ENCODE measurements around the gene REPIN1.
"Not testable (repeated sequence)": the region's sequence is repeated elsewhere in the genome, so short reads cannot be mapped to it uniquely, and the experiment has no call there.

The REPIN1 gene

DNA sequence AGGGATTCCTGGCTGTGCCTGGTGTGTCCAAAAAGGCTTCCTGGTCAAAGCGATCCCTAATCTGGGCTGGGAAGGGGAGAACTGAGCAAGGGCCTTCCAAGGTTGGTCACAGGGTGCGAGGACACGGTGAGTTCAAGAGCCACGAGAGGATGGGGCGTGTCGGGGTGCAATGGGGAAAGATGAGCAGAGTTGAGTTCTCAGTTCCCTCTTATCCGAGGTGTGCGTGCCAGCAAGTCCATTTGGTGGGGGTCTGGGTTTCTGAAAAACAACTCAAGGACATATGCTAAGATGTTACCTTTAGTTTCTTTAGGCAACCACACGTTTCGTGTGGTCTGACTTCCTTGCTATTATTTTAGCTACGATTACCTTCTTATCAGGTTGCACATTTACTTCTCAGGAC is 11.8 kb downstream of the REPIN1 start:
- Histone ChIP-seq H3K9me3 (ENCODE audit: control insufficient read depth in 2 of 2, low read length in 2 of 2) (no peaks in the 10 kb centered on the region), H3K27ac (ENCODE audit: low read depth in 2 of 2, low read length in 2 of 2) (peak overlapping the region; percentile 86 to 88), H3K27me3 (ENCODE audit: control insufficient read depth in 2 of 2, insufficient read depth in 2 of 2, low read length in 2 of 2) (no peaks in the 10 kb centered on the region), H3K36me3 (ENCODE audit: control insufficient read depth in 2 of 2, insufficient read depth in 2 of 2, low read length in 2 of 2) (no peaks in the 10 kb centered on the region), H3K4me3 (ENCODE audit: low read length in 2 of 2) (peak overlapping the region in 1 of 2 donors; percentile 87), H3K9ac (ENCODE audit: low read depth in 1 of 2, low read length in 2 of 2) (peak overlapping the region in 1 of 2 donors; percentile 17), H3K4me1 (ENCODE audit: control insufficient read depth in 2 of 2, insufficient read depth in 2 of 2, low read length in 2 of 2) (peaks cover 71 to 74% of the 10 kb centered on the region in 2 donors)

DNA sequence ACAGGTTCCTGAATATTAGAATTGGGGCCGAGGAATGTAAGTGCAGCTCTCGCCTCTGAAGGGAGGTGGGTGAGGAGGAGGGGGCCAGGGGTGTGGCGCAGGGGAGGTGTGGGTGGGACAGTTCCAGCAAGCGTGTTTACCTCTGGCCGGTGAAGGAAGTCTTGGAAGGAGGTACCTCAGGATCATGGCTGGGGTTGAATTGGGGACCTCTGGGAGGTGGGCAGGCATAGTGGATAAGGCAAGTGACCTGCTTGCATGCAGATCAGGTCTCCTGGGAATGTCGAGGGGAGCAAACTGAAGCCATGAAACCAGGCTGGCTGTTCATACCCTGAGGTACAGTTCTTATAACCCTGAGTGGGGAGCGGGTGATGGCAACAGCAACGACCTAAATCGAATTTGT is 12.5 kb downstream of the REPIN1 start:
- Histone ChIP-seq H3K4me1 (ENCODE audit: control insufficient read depth in 2 of 2, insufficient read depth in 2 of 2, low read length in 2 of 2) (peaks cover 68 to 69% of the 10 kb centered on the region in 2 donors), H3K36me3 (ENCODE audit: control insufficient read depth in 2 of 2, insufficient read depth in 2 of 2, low read length in 2 of 2) (no peaks in the 10 kb centered on the region), H3K9me3 (ENCODE audit: control insufficient read depth in 2 of 2, low read length in 2 of 2) (no peaks in the 10 kb centered on the region), H3K4me3 (ENCODE audit: low read length in 2 of 2) (no peak overlapping the region), H3K27me3 (ENCODE audit: control insufficient read depth in 2 of 2, insufficient read depth in 2 of 2, low read length in 2 of 2) (no peaks in the 10 kb centered on the region), H3K27ac (ENCODE audit: low read depth in 2 of 2, low read length in 2 of 2) (peak overlapping the region in 1 of 2 donors; percentile 88), H3K9ac (ENCODE audit: low read depth in 1 of 2, low read length in 2 of 2) (no peak overlapping the region)

- no peaks in the 10 kb centered on the region for H3K9me3 ChIP-seq (ENCODE audit: control insufficient read depth in 2 of 2, low read length in 2 of 2)
- H3K27ac ChIP-seq (ENCODE audit: low read depth in 2 of 2, low read length in 2 of 2) = peak overlapping the region; percentile 80 to 81
- peak overlapping the region; percentile 17 to 49 for H3K4me3 ChIP-seq (ENCODE audit: low read length in 2 of 2)
- H3K36me3 ChIP-seq (ENCODE audit: control insufficient read depth in 2 of 2, insufficient read depth in 2 of 2, low read length in 2 of 2) = no peaks in the 10 kb centered on the region
- H3K27me3 ChIP-seq (ENCODE audit: control insufficient read depth in 2 of 2, insufficient read depth in 2 of 2, low read length in 2 of 2) = no peaks in the 10 kb centered on the region
- peaks cover 61 to 64% of the 10 kb centered on the region in 2 donors for H3K4me1 ChIP-seq (ENCODE audit: control insufficient read depth in 2 of 2, insufficient read depth in 2 of 2, low read length in 2 of 2)
- H3K9ac ChIP-seq (ENCODE audit: low read depth in 1 of 2, low read length in 2 of 2) = peak overlapping the region in 1 of 2 donors; percentile 45
Measured at GRCh38 chr7:150381785-150382122, 13.1 kb downstream of the REPIN1 start.

- Histone ChIP-seq H3K27me3 (ENCODE audit: control insufficient read depth in 2 of 2, insufficient read depth in 2 of 2, low read length in 2 of 2) (no peaks in the 10 kb centered on the region), H3K36me3 (ENCODE audit: control insufficient read depth in 2 of 2, insufficient read depth in 2 of 2, low read length in 2 of 2) (no peaks in the 10 kb centered on the region), H3K9me3 (ENCODE audit: control insufficient read depth in 2 of 2, low read length in 2 of 2) (no peaks in the 10 kb centered on the region), H3K4me1 (ENCODE audit: control insufficient read depth in 2 of 2, insufficient read depth in 2 of 2, low read length in 2 of 2) (peaks cover 56 to 61% of the 10 kb centered on the region in 2 donors), H3K9ac (ENCODE audit: low read depth in 1 of 2, low read length in 2 of 2) (peak overlapping the region; percentile 41 to 45), H3K27ac (ENCODE audit: low read depth in 2 of 2, low read length in 2 of 2) (peak overlapping the region; percentile 80 to 81), H3K4me3 (ENCODE audit: low read length in 2 of 2) (peak overlapping the region; percentile 17 to 49)
Measured at GRCh38 chr7:150382123-150382843, 13.7 kb downstream of the REPIN1 start.

- Histone ChIP-seq H3K27me3 (ENCODE audit: control insufficient read depth in 2 of 2, insufficient read depth in 2 of 2, low read length in 2 of 2) (no peaks in the 10 kb centered on the region), H3K27ac (ENCODE audit: low read depth in 2 of 2, low read length in 2 of 2) (peak overlapping the region; percentile 84 to 90), H3K4me3 (ENCODE audit: low read length in 2 of 2) (peak overlapping the region; percentile 17 to 49), H3K4me1 (ENCODE audit: control insufficient read depth in 2 of 2, insufficient read depth in 2 of 2, low read length in 2 of 2) (peaks cover 52 to 55% of the 10 kb centered on the region in 2 donors), H3K9ac (ENCODE audit: low read depth in 1 of 2, low read length in 2 of 2) (peak overlapping the region; percentile 41 to 45), H3K9me3 (ENCODE audit: control insufficient read depth in 2 of 2, low read length in 2 of 2) (no peaks in the 10 kb centered on the region), H3K36me3 (ENCODE audit: control insufficient read depth in 2 of 2, insufficient read depth in 2 of 2, low read length in 2 of 2) (no peaks in the 10 kb centered on the region)
Measured at GRCh38 chr7:150382844-150383225, 14.2 kb downstream of the REPIN1 start.

GRCh38 chr7:150383710-150384397 is 15.2 kb downstream of the REPIN1 start:
- peak overlapping the region; percentile 20 to 45 for H3K9ac ChIP-seq (ENCODE audit: low read depth in 1 of 2, low read length in 2 of 2)
- H3K27ac ChIP-seq (ENCODE audit: low read depth in 2 of 2, low read length in 2 of 2) = peak overlapping the region; percentile 84 to 90
- no peaks in the 10 kb centered on the region for H3K9me3 ChIP-seq (ENCODE audit: control insufficient read depth in 2 of 2, low read length in 2 of 2)
- H3K4me1 ChIP-seq (ENCODE audit: control insufficient read depth in 2 of 2, insufficient read depth in 2 of 2, low read length in 2 of 2) = peaks cover 43 to 51% of the 10 kb centered on the region in 2 donors
- H3K27me3 ChIP-seq (ENCODE audit: control insufficient read depth in 2 of 2, insufficient read depth in 2 of 2, low read length in 2 of 2) = no peaks in the 10 kb centered on the region
- no peaks in the 10 kb centered on the region for H3K36me3 ChIP-seq (ENCODE audit: control insufficient read depth in 2 of 2, insufficient read depth in 2 of 2, low read length in 2 of 2)
- H3K4me3 ChIP-seq (ENCODE audit: low read length in 2 of 2) = peak overlapping the region; percentile 28 to 48

GRCh38 chr7:150384406-150385301 is 16.0 kb downstream of the REPIN1 start:
- Histone ChIP-seq H3K36me3 (ENCODE audit: control insufficient read depth in 2 of 2, insufficient read depth in 2 of 2, low read length in 2 of 2) (no peaks in the 10 kb centered on the region), H3K4me3 (ENCODE audit: low read length in 2 of 2) (peak overlapping the region in 1 of 2 donors; percentile 3), H3K27ac (ENCODE audit: low read depth in 2 of 2, low read length in 2 of 2) (peak overlapping the region; percentile 84 to 90), H3K4me1 (ENCODE audit: control insufficient read depth in 2 of 2, insufficient read depth in 2 of 2, low read length in 2 of 2) (peaks cover 43 to 54% of the 10 kb centered on the region in 2 donors), H3K9ac (ENCODE audit: low read depth in 1 of 2, low read length in 2 of 2) (peak overlapping the region; percentile 32 to 45), H3K27me3 (ENCODE audit: control insufficient read depth in 2 of 2, insufficient read depth in 2 of 2, low read length in 2 of 2) (no peaks in the 10 kb centered on the region), H3K9me3 (ENCODE audit: control insufficient read depth in 2 of 2, low read length in 2 of 2) (no peaks in the 10 kb centered on the region)

DNA sequence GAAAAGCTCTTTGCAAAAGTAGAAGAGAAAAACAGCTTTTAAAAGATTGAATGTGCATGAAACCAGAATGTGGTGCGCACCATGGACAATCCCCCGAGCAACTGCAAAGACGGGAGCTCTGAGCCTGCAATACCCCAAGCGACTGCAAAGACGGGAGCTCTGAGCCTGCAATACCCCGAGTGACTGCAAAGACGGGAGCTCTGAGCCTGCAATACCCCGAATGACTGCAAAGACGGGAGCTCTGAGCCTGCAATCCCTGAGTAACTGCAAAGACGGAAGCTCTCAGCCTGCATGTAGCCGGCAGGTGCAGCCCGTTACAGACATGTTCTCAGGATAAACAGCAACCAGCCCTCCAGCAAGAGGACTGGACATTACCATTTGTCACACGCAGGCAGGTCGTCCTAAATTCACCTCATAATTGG is 16.7 kb downstream of the REPIN1 start:
- H3K4me3 ChIP-seq (ENCODE audit: low read length in 2 of 2) = no peak overlapping the region
- H3K27ac ChIP-seq (ENCODE audit: low read depth in 2 of 2, low read length in 2 of 2) = no peak overlapping the region
- H3K36me3 ChIP-seq (ENCODE audit: control insufficient read depth in 2 of 2, insufficient read depth in 2 of 2, low read length in 2 of 2) = no peaks in the 10 kb centered on the region
- H3K9me3 ChIP-seq (ENCODE audit: control insufficient read depth in 2 of 2, low read length in 2 of 2) = no peaks in the 10 kb centered on the region
- no peak overlapping the region for H3K9ac ChIP-seq (ENCODE audit: low read depth in 1 of 2, low read length in 2 of 2)
- no peaks in the 10 kb centered on the region for H3K27me3 ChIP-seq (ENCODE audit: control insufficient read depth in 2 of 2, insufficient read depth in 2 of 2, low read length in 2 of 2)
- H3K4me1 ChIP-seq (ENCODE audit: control insufficient read depth in 2 of 2, insufficient read depth in 2 of 2, low read length in 2 of 2) = peaks cover 37 to 48% of the 10 kb centered on the region in 2 donors

GRCh38 chr7:150385884-150386283 is 17.3 kb downstream of the REPIN1 start:
- not testable (repeated sequence) for H3K4me3 ChIP-seq (ENCODE audit: low read length in 2 of 2); H3K36me3 ChIP-seq (ENCODE audit: control insufficient read depth in 2 of 2, insufficient read depth in 2 of 2, low read length in 2 of 2); H3K9me3 ChIP-seq (ENCODE audit: control insufficient read depth in 2 of 2, low read length in 2 of 2); H3K27ac ChIP-seq (ENCODE audit: low read depth in 2 of 2, low read length in 2 of 2); H3K27me3 ChIP-seq (ENCODE audit: control insufficient read depth in 2 of 2, insufficient read depth in 2 of 2, low read length in 2 of 2); H3K9ac ChIP-seq (ENCODE audit: low read depth in 1 of 2, low read length in 2 of 2)
- H3K4me1 ChIP-seq (ENCODE audit: control insufficient read depth in 2 of 2, insufficient read depth in 2 of 2, low read length in 2 of 2) = peaks cover 31 to 44% of the 10 kb centered on the region in 2 donors
